ENCODE measurements around the gene ABR. TPM values are rescaled to one million over a fixed set of nuclear protein-coding genes. Genes with fewer than 3 reads are reported as not detected.
"Not testable (repeated sequence)": the region's sequence is repeated elsewhere in the genome, so short reads cannot be mapped to it uniquely, and the experiment has no call there.

ABR gene
- total and polyA plus RNA-seq, 4 donors = 41.8 to 172 (median 120) TPM

- peaks cover under 1 to 8% of the 10 kb centered on the region in 2 donors for H3K36me3 ChIP-seq (ENCODE audit: control insufficient read depth in 1 of 2, insufficient read depth in 2 of 2, low read length in 1 of 2)
- 90% methylated on average over 17 to 20 of the region's 20 CpGs for WGBS, 2 donors
- no peak overlapping the region for H3K27ac ChIP-seq (ENCODE audit: low read depth in 1 of 2, low read length in 2 of 2)
- H3K4me3 ChIP-seq (ENCODE audit: low read length in 2 of 2) = no peak overlapping the region
- DNase-seq (peak in 1 of 2 donors; percentile 70), ATAC-seq (ENCODE audit: low FRiP score) (no peak)
- no peaks in the 10 kb centered on the region for H3K27me3 ChIP-seq (ENCODE audit: control insufficient read depth in 1 of 2, insufficient read depth in 2 of 2, low read length in 1 of 2)
- intact Hi-C loops (cut with DNase I) = no loop called here
- H3K9me3 ChIP-seq (ENCODE audit: control insufficient read depth, low read length) = no peaks in the 10 kb centered on the region
- H3K4me1 ChIP-seq (ENCODE audit: control insufficient read depth in 1 of 2, insufficient read depth in 2 of 2, low read length in 2 of 2) = no peaks in the 10 kb centered on the region
Measured at GRCh38 chr17:1072551-1072961, 107.2 kb downstream of the ABR start.

GRCh38 chr17:1071103-1071825 is 108.5 kb downstream of the ABR start:
- 89 to 91% methylated on average over 29 of the region's 29 CpGs for WGBS, 2 donors
- DNase-seq = peak in 1 of 2 donors; percentile 73
- Histone ChIP-seq H3K27me3 (ENCODE audit: control insufficient read depth in 1 of 2, insufficient read depth in 2 of 2, low read length in 1 of 2) (no peaks in the 10 kb centered on the region), H3K36me3 (ENCODE audit: control insufficient read depth in 1 of 2, insufficient read depth in 2 of 2, low read length in 1 of 2) (peaks cover 4 to 8% of the 10 kb centered on the region in 2 donors), H3K27ac (ENCODE audit: low read depth in 1 of 2, low read length in 2 of 2) (no peak overlapping the region), H3K9me3 (ENCODE audit: control insufficient read depth, low read length) (no peaks in the 10 kb centered on the region), H3K4me1 (ENCODE audit: control insufficient read depth in 1 of 2, insufficient read depth in 2 of 2, low read length in 2 of 2) (no peaks in the 10 kb centered on the region), H3K4me3 (ENCODE audit: low read length in 2 of 2) (no peak overlapping the region)
- intact Hi-C loops (cut with DNase I) = no loop called here
- ATAC-seq (ENCODE audit: low FRiP score) = no peak

GRCh38 chr17:1070411-1070810 is 109.4 kb downstream of the ABR start:
- Histone ChIP-seq H3K4me1 (ENCODE audit: control insufficient read depth in 1 of 2, insufficient read depth in 2 of 2, low read length in 2 of 2) (no peaks in the 10 kb centered on the region), H3K9me3 (ENCODE audit: control insufficient read depth, low read length) (no peaks in the 10 kb centered on the region), H3K27me3 (ENCODE audit: control insufficient read depth in 1 of 2, insufficient read depth in 2 of 2, low read length in 1 of 2) (no peaks in the 10 kb centered on the region), H3K36me3 (ENCODE audit: control insufficient read depth in 1 of 2, insufficient read depth in 2 of 2, low read length in 1 of 2) (peaks cover 7 to 8% of the 10 kb centered on the region in 2 donors), H3K4me3 (ENCODE audit: low read length in 2 of 2) (no peak overlapping the region), H3K27ac (ENCODE audit: low read depth in 1 of 2, low read length in 2 of 2) (no peak overlapping the region)
- WGBS, 2 donors = 88 to 90% methylated on average over 21 of the region's 21 CpGs
- intact Hi-C loops (cut with DNase I) = no loop called here
- ATAC-seq (ENCODE audit: low FRiP score) = no peak
- peak in 1 of 2 donors; percentile 68 for DNase-seq

DNA sequence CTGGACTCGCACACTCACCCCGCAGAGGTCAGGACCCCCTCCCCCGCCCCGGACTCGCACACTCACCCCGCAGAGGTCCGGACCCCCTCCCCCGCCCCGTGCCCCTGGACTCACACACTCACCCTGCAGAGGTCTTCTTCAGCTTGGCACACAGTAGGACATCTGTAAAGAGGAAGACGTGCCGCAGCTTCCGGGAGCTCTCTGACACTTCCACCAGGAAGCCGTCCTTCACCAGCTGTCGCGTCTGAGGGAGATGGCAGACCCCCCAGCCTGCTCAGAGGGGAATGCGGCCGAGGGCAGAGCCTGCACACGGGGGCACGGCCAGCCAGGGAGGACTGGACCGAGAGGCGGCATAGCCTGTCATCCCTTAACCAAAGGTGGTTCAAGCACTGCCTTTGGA is 109.9 kb downstream of the ABR start:
- WGBS, 2 donors = 87 to 88% methylated on average over 21 of the region's 21 CpGs
- Histone ChIP-seq H3K4me1 (ENCODE audit: control insufficient read depth in 1 of 2, insufficient read depth in 2 of 2, low read length in 2 of 2) (no peaks in the 10 kb centered on the region), H3K36me3 (ENCODE audit: control insufficient read depth in 1 of 2, insufficient read depth in 2 of 2, low read length in 1 of 2) (peaks cover 7 to 8% of the 10 kb centered on the region in 2 donors), H3K27ac (ENCODE audit: low read depth in 1 of 2, low read length in 2 of 2) (no peak overlapping the region), H3K4me3 (ENCODE audit: low read length in 2 of 2) (no peak overlapping the region), H3K9me3 (ENCODE audit: control insufficient read depth, low read length) (no peaks in the 10 kb centered on the region), H3K27me3 (ENCODE audit: control insufficient read depth in 1 of 2, insufficient read depth in 2 of 2, low read length in 1 of 2) (no peaks in the 10 kb centered on the region)
- intact Hi-C loops (cut with DNase I) = no loop called here
- ATAC-seq (ENCODE audit: low FRiP score) (no peak), DNase-seq (peak in 1 of 2 donors; percentile 74)

GRCh38 chr17:1068356-1068755 is 111.4 kb downstream of the ABR start:
- Histone ChIP-seq H3K36me3 (ENCODE audit: control insufficient read depth in 1 of 2, insufficient read depth in 2 of 2, low read length in 1 of 2) (peaks cover 7 to 8% of the 10 kb centered on the region in 2 donors), H3K9me3 (ENCODE audit: control insufficient read depth, low read length) (no peaks in the 10 kb centered on the region), H3K27ac (ENCODE audit: low read depth in 1 of 2, low read length in 2 of 2) (no peak overlapping the region), H3K4me1 (ENCODE audit: control insufficient read depth in 1 of 2, insufficient read depth in 2 of 2, low read length in 2 of 2) (no peaks in the 10 kb centered on the region), H3K27me3 (ENCODE audit: control insufficient read depth in 1 of 2, insufficient read depth in 2 of 2, low read length in 1 of 2) (no peaks in the 10 kb centered on the region), H3K4me3 (ENCODE audit: low read length in 2 of 2) (no peak overlapping the region)
- DNase-seq (peak in 1 of 2 donors; percentile 59), ATAC-seq (ENCODE audit: low FRiP score) (no peak)
- intact Hi-C loops (cut with DNase I) = no loop called here
- WGBS, 2 donors = 92 to 95% methylated on average over 7 of the region's 7 CpGs

DNA sequence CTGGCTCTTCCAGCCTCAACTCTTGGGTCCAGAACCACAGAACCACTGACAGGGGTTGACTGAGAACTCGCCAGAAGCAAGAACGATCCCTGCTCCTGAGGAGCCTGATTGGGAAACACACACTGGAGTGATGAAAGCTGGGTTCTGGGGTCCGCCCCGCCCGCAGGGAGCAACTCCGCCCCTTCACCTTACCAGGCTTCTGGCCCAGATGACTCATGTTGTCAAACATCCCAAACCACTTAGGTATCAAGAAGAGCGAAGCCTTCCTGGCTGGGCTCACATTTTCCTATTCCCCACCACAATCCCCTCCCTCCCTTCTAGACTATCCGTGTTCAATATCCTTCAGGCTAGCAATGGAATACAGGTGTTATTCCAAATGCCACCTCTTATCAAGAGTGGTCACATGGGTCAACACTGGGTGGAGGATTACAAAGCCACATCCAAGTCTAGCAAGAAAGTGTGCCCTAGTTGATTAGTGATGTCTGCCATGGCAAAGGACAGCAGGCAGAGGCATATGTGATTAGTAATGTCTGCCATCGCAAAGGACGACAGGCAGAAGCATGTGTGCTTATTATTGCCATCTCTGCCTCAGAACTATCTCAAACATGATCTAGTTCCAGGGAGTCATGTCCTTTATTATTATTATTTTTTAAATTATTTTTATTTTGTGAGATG is 112.4 kb downstream of the ABR start:
- no peaks in the 10 kb centered on the region for H3K27me3 ChIP-seq (ENCODE audit: control insufficient read depth in 1 of 2, insufficient read depth in 2 of 2, low read length in 1 of 2)
- no peak overlapping the region for H3K27ac ChIP-seq (ENCODE audit: low read depth in 1 of 2, low read length in 2 of 2)
- H3K4me3 ChIP-seq (ENCODE audit: low read length in 2 of 2) = no peak overlapping the region
- 92 to 95% methylated on average over 10 of the region's 10 CpGs for whole genome bisulfite sequencing, 2 donors
- intact Hi-C loops (cut with DNase I) = no loop called here
- DNase-seq (peak in 1 of 2 donors; percentile 44), ATAC-seq (ENCODE audit: low FRiP score) (no peak)
- H3K4me1 ChIP-seq (ENCODE audit: control insufficient read depth in 1 of 2, insufficient read depth in 2 of 2, low read length in 2 of 2) = no peaks in the 10 kb centered on the region
- peaks cover 7 to 11% of the 10 kb centered on the region in 2 donors for H3K36me3 ChIP-seq (ENCODE audit: control insufficient read depth in 1 of 2, insufficient read depth in 2 of 2, low read length in 1 of 2)
- H3K9me3 ChIP-seq (ENCODE audit: control insufficient read depth, low read length) = no peaks in the 10 kb centered on the region

DNA sequence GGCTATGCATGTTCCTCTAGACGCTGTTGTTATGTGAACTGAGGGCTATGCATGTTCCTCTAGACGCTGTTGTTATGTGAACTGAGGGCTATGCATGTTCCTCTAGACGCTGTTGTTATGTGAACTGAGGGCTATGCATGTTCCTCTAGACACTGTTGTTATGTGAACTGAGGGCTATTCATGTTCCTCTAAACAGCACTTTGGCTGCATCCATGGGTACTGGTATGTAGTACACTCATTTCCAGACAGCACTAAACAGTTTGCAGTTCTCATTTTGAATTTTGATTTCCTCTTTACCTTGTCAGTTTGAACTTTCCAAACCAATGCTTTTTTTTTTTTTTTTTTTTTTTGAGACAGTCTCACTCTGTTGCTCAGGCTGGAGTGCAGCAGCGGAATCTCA is 114.4 kb downstream of the ABR start:
- H3K4me1 ChIP-seq (ENCODE audit: control insufficient read depth in 1 of 2, insufficient read depth in 2 of 2, low read length in 2 of 2); H3K4me3 ChIP-seq (ENCODE audit: low read length in 2 of 2); intact Hi-C loops (cut with DNase I); DNase-seq; H3K27me3 ChIP-seq (ENCODE audit: control insufficient read depth in 1 of 2, insufficient read depth in 2 of 2, low read length in 1 of 2); H3K9me3 ChIP-seq (ENCODE audit: control insufficient read depth, low read length); H3K27ac ChIP-seq (ENCODE audit: low read depth in 1 of 2, low read length in 2 of 2); ATAC-seq (ENCODE audit: low FRiP score): not testable (repeated sequence)
- WGBS, 2 donors = 45 to 54% methylated on average over 2 of the region's 4 CpGs
- H3K36me3 ChIP-seq (ENCODE audit: control insufficient read depth in 1 of 2, insufficient read depth in 2 of 2, low read length in 1 of 2) = peaks cover 7 to 11% of the 10 kb centered on the region in 2 donors

GRCh38 chr17:1060991-1061390 is 118.8 kb downstream of the ABR start:
- Histone ChIP-seq H3K27ac (ENCODE audit: low read depth in 1 of 2, low read length in 2 of 2) (no peak overlapping the region), H3K36me3 (ENCODE audit: control insufficient read depth in 1 of 2, insufficient read depth in 2 of 2, low read length in 1 of 2) (peaks cover under 1 to 5% of the 10 kb centered on the region in 2 donors), H3K4me1 (ENCODE audit: control insufficient read depth in 1 of 2, insufficient read depth in 2 of 2, low read length in 2 of 2) (no peaks in the 10 kb centered on the region), H3K4me3 (ENCODE audit: low read length in 2 of 2) (no peak overlapping the region), H3K9me3 (ENCODE audit: control insufficient read depth, low read length) (no peaks in the 10 kb centered on the region), H3K27me3 (ENCODE audit: control insufficient read depth in 1 of 2, insufficient read depth in 2 of 2, low read length in 1 of 2) (no peaks in the 10 kb centered on the region)
- DNase-seq (peak; percentile 70 to 86), ATAC-seq (ENCODE audit: low FRiP score) (peak; percentile 51)
- WGBS, 2 donors = 57 to 59% methylated on average over 9 to 11 of the region's 11 CpGs
- intact Hi-C loops (cut with DNase I) = no loop called here
